HG03460 (cell line): ENCODE results near the gene TC2N.
"Not testable (repeated sequence)": the region's sequence is repeated elsewhere in the genome, so short reads cannot be mapped to it uniquely, and the experiment has no call there.

Experiments used
- ATAC-seq: cut with Tn5 transposase; IDR thresholded peaks from one replicate; pipeline ENCODE4 v1.9.1; 2021; ENCODE audit not compliant: unreplicated experiment

TC2N gene

GRCh38 chr14:91835197-91835919, 32.0 kb downstream of the TC2N start:
- ATAC-seq, result peak; percentile 34

GRCh38 chr14:91834571-91834970, 32.8 kb downstream of the TC2N start:
- ATAC-seq, result no peak

- ATAC-seq, result no peak
These were observed 36.0 kb downstream of the TC2N start for GRCh38 chr14:91831337-91831736.

GRCh38 chr14:91830777-91831176, 36.6 kb downstream of the TC2N start:
- peak; percentile 77 for ATAC-seq

GRCh38 chr14:91829511-91829910, 37.8 kb downstream of the TC2N start:
- ATAC-seq, result no peak

- ATAC-seq, result no peak
These were observed 39.6 kb downstream of the TC2N start for GRCh38 chr14:91827746-91828145.

GRCh38 chr14:91817566-91818325, 49.6 kb downstream of the TC2N start:
- peak; percentile 89 for ATAC-seq

- no peak for ATAC-seq
These were observed 53.0 kb downstream of the TC2N start for GRCh38 chr14:91814317-91814716.

- ATAC-seq, result no peak
These were observed 56.6 kb downstream of the TC2N start for GRCh38 chr14:91810699-91811098.

GRCh38 chr14:91806716-91807115, 60.6 kb downstream of the TC2N start:
- ATAC-seq, result no peak

- not testable (repeated sequence) for ATAC-seq
These were observed 61.2 kb downstream of the TC2N start for GRCh38 chr14:91806094-91806493.

GRCh38 chr14:91805659-91806058, 61.7 kb downstream of the TC2N start:
- no peak for ATAC-seq

- no peak for ATAC-seq
These were observed 66.0 kb downstream of the TC2N start for GRCh38 chr14:91801358-91801757.

GRCh38 chr14:91796617-91797347, 70.6 kb downstream of the TC2N start:
- no peak for ATAC-seq

- ATAC-seq, result no peak
These were observed 73.6 kb downstream of the TC2N start for GRCh38 chr14:91793704-91794103.

GRCh38 chr14:91786188-91786587, 81.1 kb downstream of the TC2N start:
- no peak for ATAC-seq

GRCh38 chr14:91780452-91780851, 86.9 kb downstream of the TC2N start:
- no peak for ATAC-seq

- ATAC-seq, result no peak
These were observed 89.1 kb downstream of the TC2N start for GRCh38 chr14:91778217-91778616.

- ATAC-seq, result no peak
These were observed 92.9 kb downstream of the TC2N start for GRCh38 chr14:91774140-91775096.

- no peak for ATAC-seq
These were observed 97.2 kb downstream of the TC2N start for GRCh38 chr14:91770185-91770584.
